ENCODE measurements around the gene DOP1A.

GRCh38 chr6:83047065-83047754 lies 20.3 kb upstream of the DOP1A start:
- TF ChIP-seq CTCF (conservative IDR thresholded peaks at IDR 0.05): no peak
- TF ChIP-seq ZFX (IDR thresholded peaks at IDR 0.05): no peak
